Measurements from ENCODE around the gene CORO2B.

- TF ChIP-seq POLR2A (IDR thresholded peaks at IDR 0.05; ENCODE audit: low read depth, low read length): no peak
- no peak for TF ChIP-seq CTCF (conservative IDR thresholded peaks at IDR 0.05; ENCODE audit: low read depth, low read length)
- TF ChIP-seq USF2 (IDR thresholded peaks at IDR 0.05; ENCODE audit: low read depth, low read length): no peak
- TF ChIP-seq FOS (IDR thresholded peaks at IDR 0.05; ENCODE audit: low read depth, low read length): no peak
These were observed 44.6 kb downstream of the CORO2B start for GRCh38 chr15:68623301-68623892.
